Thymus (tissue), 11 donors: ENCODE data around the gene CALY. TPM values are rescaled to one million over a fixed set of nuclear protein-coding genes. Genes with fewer than 3 reads are reported as not detected.
A peak's percentile ranks its signal among the peaks of the same experiment; 100 is the strongest.

Experiments used
- DNase-seq, 9 donors: peaks; one replicate each; pipeline ENCODE4 v3.0.0-alpha.2; 2013; ENCODE audit warnings: low spot score in 9 of 9, low read depth in 6 of 9, missing footprints in 1 of 9
- H3K27ac ChIP-seq, 2 donors: one replicate each; pipeline ENCODE4 v1.5.1; 2013; ENCODE audit warnings: control low read depth in 1 of 2, low read depth in 1 of 2, low read length in 1 of 2, mild to moderate bottlenecking in 1 of 2, moderate library complexity in 1 of 2
- H3K27me3 ChIP-seq, 2 donors: one replicate each; pipeline ENCODE4 v1.5.1; 2013; ENCODE audit warnings: low read length in 1 of 2; ENCODE audit not compliant: control insufficient read depth in 2 of 2, insufficient read depth in 1 of 2
- H3K36me3 ChIP-seq, 2 donors: one replicate each; pipeline ENCODE4 v1.5.1; 2013; ENCODE audit warnings: low read length in 1 of 2, mild to moderate bottlenecking in 1 of 2, moderate library complexity in 1 of 2; ENCODE audit not compliant: control insufficient read depth in 2 of 2, insufficient read depth in 2 of 2
- H3K4me1 ChIP-seq, 2 donors: one replicate each; pipeline ENCODE4 v1.5.1; 2013; ENCODE audit warnings: low read length in 2 of 2; ENCODE audit not compliant: control insufficient read depth in 2 of 2, insufficient read depth in 2 of 2
- H3K4me3 ChIP-seq, 2 donors: one replicate each; pipeline ENCODE4 v1.5.1; 2013; ENCODE audit warnings: low read length in 2 of 2, control low read depth in 1 of 2, mild to moderate bottlenecking in 1 of 2
- H3K9me3 ChIP-seq, 2 donors: one replicate each; pipeline ENCODE4 v1.5.1; 2013; ENCODE audit warnings: low read length in 1 of 2, mild to moderate bottlenecking in 1 of 2; ENCODE audit not compliant: control insufficient read depth in 2 of 2, insufficient read depth in 1 of 2
- WGBS: extraction: QIAGEN DNeasy Blood & Tissue Kit; methylation state at CpG from one replicate; pipeline ENCODE4 v1.1.7; 2013; 5-methylcytosine and 5-hydroxymethylcytosine counted together
- polyA plus RNA-seq: library from polyadenylated mRNA; stranded (reverse); fragments of 200-250 nt; gene quantifications from one replicate; pipeline ENCODE4 v1.2.3, GENCODE V29; 2013
- total RNA-seq: library from RNA; stranded (reverse); fragments of 120-200 nt; gene quantifications from one replicate; pipeline ENCODE4 v1.2.4, GENCODE V29; 2013
- donor health status: healthy.

Gene CALY
- total and polyA plus RNA-seq, 2 donors: 0.21 TPM; not detected in 1

DNA sequence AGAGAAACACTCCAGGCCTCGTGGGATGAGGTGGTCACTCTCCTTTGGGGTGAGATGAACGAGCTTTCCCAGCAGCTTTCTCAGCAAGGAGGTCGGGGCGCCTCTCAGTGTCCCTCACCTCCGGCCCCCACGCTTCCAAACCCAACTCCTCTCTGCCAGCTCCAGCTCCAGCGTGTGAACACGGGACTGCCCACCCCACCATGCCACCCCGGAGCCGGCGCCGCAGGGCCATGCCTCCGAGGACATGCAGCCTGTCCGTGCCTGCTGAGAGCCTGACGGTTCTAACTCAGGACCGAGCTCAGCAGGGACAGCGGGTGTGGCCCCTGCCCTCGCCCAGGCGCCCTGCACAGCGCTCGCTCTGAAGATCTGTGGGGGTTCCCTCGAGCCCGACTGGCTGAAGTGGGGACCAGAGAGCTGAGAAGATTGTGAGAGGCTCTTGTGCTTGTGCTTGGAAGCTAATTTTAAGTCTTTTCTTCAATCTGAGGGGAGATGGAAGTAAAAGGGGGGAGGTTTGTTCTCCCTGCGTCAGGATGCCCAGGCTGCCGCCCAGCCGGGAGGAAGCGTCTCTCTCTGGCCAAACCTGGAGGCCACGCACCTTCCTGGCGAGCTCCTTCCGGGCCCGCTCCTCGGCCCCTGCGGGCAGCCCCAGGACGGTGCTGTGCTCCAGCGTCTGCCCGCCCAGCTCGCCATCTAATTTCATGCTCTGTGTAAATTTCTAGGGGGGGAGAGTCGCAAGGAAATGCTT is 54.9 kb downstream of the CALY start:
- Histone ChIP-seq H3K4me1 (peaks cover 0 to 25% of the 10 kb centered on the region in 2 donors), H3K36me3 (peaks cover 47 to 77% of the 10 kb centered on the region in 2 donors), H3K27me3 (peaks cover 8 to 12% of the 10 kb centered on the region in 2 donors), H3K9me3 (no peaks in the 10 kb centered on the region), H3K4me3 (no peak overlapping the region), H3K27ac (no peak overlapping the region)
- WGBS: 97% methylated on average over 38 of the region's 38 CpGs
- no peak for DNase-seq

DNA sequence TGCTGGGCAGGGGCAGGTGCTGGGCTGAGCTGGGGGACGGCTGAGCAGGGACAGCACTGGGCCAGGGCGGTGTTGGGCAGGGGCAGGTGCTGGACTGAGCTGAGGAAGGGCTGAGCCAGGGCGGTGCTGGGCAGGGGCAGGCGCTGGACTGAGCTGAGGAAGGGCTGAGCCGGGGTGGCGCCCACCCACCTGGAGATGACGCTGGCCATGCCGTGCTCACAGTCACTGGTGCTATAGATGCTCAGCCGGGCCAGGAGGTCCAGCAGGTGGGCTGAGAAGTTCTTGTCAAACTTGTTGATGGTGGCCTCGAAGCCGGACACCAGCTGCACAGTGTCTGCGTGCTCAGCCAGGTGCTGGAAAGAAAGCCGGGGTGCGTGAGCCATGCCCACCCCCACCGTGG is 55.6 kb downstream of the CALY start:
- Histone ChIP-seq H3K4me3 (no peak overlapping the region), H3K4me1 (peaks cover 5 to 25% of the 10 kb centered on the region in 2 donors), H3K27me3 (peaks cover 15 to 19% of the 10 kb centered on the region in 2 donors), H3K9me3 (no peaks in the 10 kb centered on the region), H3K36me3 (peaks cover 47 to 69% of the 10 kb centered on the region in 2 donors), H3K27ac (no peak overlapping the region)
- DNase-seq: no peak
- WGBS: 98% methylated on average over 15 of the region's 15 CpGs

DNA sequence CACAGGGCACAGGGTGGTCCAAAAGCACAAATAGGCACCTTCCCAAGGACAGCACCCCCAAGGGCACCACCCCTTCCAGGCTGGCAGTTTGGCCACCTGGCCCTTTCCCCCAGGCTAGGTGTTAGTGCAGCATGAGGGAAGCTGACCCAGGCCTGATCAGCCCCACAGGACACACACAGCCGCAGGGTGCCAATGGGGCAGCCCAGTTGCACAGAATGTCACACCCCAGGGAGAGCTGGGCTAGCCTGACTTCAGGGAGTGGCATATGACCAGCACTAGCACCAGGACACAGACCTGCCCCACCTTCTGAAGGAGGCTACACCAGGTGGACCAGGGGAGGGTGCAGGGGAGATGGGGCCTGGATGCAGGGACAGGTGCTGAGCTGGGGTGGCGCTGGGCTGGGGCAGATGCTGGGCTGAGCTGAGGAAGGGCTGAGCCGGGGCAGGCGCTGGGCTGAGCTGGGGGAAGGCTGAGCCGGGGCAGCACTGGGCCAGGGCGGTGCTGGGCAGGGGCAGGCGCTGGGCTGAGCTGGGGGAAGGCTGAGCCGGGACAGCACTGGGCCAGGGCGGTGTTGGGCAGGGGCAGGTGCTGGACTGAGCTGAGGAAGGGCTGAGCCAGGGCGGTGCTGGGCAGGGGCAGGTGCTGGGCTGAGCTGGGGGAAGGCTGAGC is 56.2 kb downstream of the CALY start:
- WGBS: 98% methylated on average over 10 of the region's 10 CpGs
- peaks cover 43 to 66% of the 10 kb centered on the region in 2 donors for H3K36me3 ChIP-seq
- H3K4me3 ChIP-seq: no peak overlapping the region
- peaks cover 20 to 24% of the 10 kb centered on the region in 2 donors for H3K27me3 ChIP-seq
- H3K27ac ChIP-seq: no peak overlapping the region
- peaks cover 0 to 2% of the 10 kb centered on the region in 2 donors for H3K9me3 ChIP-seq
- DNase-seq: no peak
- H3K4me1 ChIP-seq: peaks cover 10 to 31% of the 10 kb centered on the region in 2 donors

DNA sequence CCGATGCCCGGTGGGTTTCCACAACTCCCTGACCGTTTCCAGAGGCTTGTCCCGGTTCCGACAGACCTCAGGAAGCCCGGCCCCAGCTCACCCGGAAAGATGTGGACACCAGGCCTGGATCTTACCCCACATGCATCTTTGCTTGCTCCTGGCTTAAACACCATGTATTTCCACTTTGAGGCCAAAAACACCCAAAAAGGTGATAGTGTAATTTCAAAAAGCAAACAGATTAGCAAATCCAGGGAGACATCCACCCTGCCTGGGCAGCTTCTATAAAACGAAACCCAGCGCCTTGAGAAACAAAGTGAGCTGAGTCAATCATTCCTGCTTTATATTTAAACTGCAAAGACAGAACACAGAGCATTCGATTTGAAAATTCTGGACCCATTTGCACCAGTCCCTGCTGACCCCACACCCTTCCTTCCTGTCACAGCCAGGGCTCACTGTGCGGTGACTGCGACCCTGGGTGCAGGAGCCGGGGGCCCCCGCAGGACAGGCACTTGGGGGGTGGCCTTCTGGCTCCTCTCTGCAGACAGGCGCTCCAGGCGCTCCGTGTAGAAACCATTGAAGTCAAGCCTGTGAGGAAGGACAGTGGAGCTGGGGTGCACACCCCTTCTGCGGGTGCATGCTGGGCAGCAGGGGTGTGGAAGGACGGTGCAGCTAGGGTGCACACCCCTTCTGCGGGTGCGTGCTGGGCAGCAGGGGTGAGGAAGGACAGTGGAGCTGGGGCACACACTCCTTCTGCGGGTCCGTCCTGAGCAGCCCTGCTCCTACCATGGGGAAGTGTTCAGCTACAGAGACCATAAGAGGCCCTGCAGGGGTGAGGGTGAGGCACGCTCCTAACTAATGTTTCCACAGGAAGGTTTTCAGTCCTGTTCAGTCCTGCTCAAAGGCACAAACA is 57.1 kb downstream of the CALY start:
- 79% methylated on average over 24 of the region's 24 CpGs for whole genome bisulfite sequencing
- Histone ChIP-seq H3K9me3 (peaks cover 0 to 2% of the 10 kb centered on the region in 2 donors), H3K36me3 (peaks cover 34 to 56% of the 10 kb centered on the region in 2 donors), H3K27ac (no peak overlapping the region), H3K27me3 (peaks cover 24 to 34% of the 10 kb centered on the region in 2 donors), H3K4me3 (no peak overlapping the region), H3K4me1 (peaks cover 16 to 40% of the 10 kb centered on the region in 2 donors)
- DNase-seq: no peak

DNA sequence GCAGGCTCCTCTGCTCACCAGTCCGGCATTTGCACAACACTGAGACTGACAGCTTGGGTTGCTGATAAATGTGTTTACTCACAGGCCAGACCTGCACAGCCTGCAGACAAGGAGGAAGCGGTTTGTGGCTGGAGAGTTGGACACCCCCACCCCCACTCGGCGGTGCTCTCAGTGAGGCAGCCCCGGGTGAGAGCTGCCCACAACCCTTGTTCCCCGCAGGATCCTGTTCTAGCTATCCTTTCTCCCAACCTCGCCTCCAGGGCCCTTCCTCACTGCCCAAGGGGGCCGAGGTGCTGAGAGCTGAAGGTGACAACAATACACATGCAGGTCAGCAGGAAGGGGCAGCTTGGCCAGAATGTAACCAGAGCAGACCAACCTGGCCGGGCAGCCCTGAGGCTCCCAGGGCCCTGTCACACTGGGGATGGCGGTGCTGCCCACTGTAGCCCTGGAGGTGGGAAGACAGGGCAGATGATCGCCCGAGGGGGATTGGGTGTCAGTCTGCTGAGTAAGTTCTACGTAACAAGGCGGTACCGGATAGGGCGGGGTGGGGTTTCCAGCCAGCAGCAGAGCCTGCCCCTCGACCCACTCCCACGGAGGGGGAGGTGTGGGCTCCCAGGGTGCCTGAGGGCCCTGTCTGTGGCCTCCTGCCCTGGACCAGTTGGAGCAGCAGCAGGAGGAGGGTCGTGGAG is 58.0 kb downstream of the CALY start:
- Histone ChIP-seq H3K4me3 (no peak overlapping the region), H3K9me3 (peaks cover 0 to 2% of the 10 kb centered on the region in 2 donors), H3K36me3 (peaks cover 28 to 48% of the 10 kb centered on the region in 2 donors), H3K27ac (peak overlapping the region in 1 of 2 donors; percentile 36), H3K4me1 (peaks cover 16 to 41% of the 10 kb centered on the region in 2 donors), H3K27me3 (peaks cover 24 to 37% of the 10 kb centered on the region in 2 donors)
- WGBS: 48% methylated on average over 19 of the region's 19 CpGs
- peak in 1 of 9 donors; percentile 29 for DNase-seq

DNA sequence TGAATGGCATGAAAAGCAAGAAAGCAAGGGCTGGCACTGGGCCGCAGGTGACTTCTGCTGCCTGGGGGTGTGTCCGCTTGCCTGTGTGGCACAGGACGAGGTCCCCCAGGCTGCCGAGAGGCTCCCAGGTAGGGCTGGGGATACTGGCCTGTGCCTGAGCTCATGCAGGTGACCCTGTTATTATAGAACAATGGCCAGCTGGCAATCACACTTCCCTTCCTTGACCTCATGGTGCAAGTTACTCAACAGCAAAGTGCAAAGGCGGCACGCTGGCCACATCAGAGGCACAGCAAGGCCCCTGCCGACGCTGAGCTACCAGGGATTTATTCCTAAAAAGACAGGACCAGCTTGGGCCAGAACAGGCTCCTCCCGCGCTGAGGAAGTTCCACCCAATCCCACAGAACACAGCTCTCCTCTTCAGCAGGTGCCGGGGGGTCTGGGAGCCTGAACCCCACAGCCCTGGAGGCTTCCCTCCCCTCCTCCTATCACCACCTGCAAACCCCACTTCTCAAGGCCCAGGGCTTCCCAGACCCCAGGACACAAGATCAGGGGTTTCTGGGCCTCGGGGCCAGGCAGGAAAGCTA is 58.6 kb downstream of the CALY start:
- DNase-seq: peak in 1 of 9 donors; percentile 7
- peaks cover 16 to 41% of the 10 kb centered on the region in 2 donors for H3K4me1 ChIP-seq
- no peak overlapping the region for H3K4me3 ChIP-seq
- peak overlapping the region in 1 of 2 donors; percentile 36 for H3K27ac ChIP-seq
- 56% methylated on average over 12 of the region's 12 CpGs for WGBS
- H3K36me3 ChIP-seq: peaks cover 28 to 41% of the 10 kb centered on the region in 2 donors
- peaks cover 24 to 37% of the 10 kb centered on the region in 2 donors for H3K27me3 ChIP-seq
- peaks cover 0 to 2% of the 10 kb centered on the region in 2 donors for H3K9me3 ChIP-seq

DNA sequence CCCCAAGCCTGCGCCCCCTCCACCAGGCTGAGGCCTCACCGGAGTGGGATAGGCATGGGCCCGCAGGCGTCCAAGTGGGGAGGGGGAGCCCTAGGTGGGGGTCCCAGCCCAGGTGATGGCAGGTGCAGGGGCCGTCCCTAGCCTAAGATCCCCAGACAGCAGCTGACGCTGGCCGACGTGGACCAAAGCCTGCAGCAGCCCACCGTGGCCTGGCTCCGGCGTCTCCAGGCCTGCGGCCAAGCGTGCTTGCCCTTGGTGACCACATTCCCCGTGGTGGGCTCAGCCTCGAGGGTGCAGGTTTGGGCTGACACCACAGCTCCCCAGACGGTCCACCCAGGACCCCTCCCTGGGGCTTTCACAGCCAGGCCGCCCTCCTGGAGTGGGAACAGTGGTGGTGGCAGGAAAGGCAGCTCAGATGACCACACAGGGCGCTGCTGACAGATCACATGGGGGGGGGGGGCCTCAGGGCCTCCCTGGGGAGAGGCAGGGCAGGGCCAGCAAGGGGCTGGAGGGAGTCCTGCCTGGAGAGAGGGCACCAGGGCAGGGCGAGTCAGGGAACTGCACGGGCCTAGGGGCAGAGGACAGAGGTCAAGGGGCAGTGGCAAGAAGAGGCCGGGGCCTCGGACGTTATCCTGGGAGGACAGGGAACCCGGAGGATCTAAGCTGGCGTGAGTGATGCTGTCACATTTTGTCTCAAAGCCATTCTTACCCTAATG is 59.3 kb downstream of the CALY start:
- no peak overlapping the region for H3K4me3 ChIP-seq
- peak overlapping the region in 1 of 2 donors; percentile 36 for H3K27ac ChIP-seq
- peaks cover 22 to 35% of the 10 kb centered on the region in 2 donors for H3K36me3 ChIP-seq
- WGBS: 88% methylated on average over 25 of the region's 25 CpGs
- peaks cover 16 to 41% of the 10 kb centered on the region in 2 donors for H3K4me1 ChIP-seq
- peaks cover 0 to 2% of the 10 kb centered on the region in 2 donors for H3K9me3 ChIP-seq
- peaks cover 24 to 37% of the 10 kb centered on the region in 2 donors for H3K27me3 ChIP-seq
- DNase-seq: no peak
